Astrocyte (in vitro differentiated cells and primary cell): Measurements from ENCODE around the gene BICRA.

Experiments
- EZH2 ChIP-seq: IDR thresholded peaks from 2 replicates; pipeline ENCODE4 v1.6.1; 2012; ENCODE audit warnings: mild to moderate bottlenecking, low read length, inconsistent platforms; ENCODE audit not compliant: insufficient read depth
- TF ChIP-seq, protein P1 (sequence below): IDR thresholded peaks from 2 replicates; pipeline ENCODE4 v1.5.1; 2011; ENCODE audit warnings: low read depth, mild to moderate bottlenecking, inconsistent platforms, low read length, moderate library complexity; ENCODE audit not compliant: insufficient read depth

DNA sequence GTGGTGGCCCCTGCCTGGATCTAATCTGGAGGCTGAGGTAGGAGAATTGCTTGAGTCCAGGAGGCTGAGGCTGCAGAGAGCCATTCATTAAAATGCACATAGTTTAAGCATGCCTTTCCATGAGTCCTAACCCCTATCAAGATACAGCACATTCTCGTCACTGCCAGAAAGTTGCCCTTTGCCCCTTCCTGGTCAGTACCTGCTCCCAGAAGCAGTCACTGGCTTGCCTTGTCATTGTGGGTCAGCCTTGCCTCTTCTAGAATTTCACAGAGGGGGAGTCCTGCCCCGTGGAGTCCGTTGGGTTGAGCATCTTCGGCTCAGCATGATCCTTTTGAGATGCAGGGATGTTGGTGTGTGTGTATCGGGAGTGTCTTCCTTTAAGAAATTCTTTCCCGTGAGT lies 10.8 kb downstream of the BICRA start:
- TF ChIP-seq, protein P1, sequence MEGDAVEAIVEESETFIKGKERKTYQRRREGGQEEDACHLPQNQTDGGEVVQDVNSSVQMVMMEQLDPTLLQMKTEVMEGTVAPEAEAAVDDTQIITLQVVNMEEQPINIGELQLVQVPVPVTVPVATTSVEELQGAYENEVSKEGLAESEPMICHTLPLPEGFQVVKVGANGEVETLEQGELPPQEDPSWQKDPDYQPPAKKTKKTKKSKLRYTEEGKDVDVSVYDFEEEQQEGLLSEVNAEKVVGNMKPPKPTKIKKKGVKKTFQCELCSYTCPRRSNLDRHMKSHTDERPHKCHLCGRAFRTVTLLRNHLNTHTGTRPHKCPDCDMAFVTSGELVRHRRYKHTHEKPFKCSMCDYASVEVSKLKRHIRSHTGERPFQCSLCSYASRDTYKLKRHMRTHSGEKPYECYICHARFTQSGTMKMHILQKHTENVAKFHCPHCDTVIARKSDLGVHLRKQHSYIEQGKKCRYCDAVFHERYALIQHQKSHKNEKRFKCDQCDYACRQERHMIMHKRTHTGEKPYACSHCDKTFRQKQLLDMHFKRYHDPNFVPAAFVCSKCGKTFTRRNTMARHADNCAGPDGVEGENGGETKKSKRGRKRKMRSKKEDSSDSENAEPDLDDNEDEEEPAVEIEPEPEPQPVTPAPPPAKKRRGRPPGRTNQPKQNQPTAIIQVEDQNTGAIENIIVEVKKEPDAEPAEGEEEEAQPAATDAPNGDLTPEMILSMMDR: no peak
- TF ChIP-seq EZH2: no peak
